ENCODE data around the gene PLCB1. TPM values are rescaled to one million over a fixed set of nuclear protein-coding genes. Genes with fewer than 3 reads are reported as not detected.

The PLCB1 gene
- total and polyA plus RNA-seq, 10 of the 15 experiments (the other 5 are each of a cell fraction or from before 2014, with no cell fraction given): 0.05 to 5.3 (median 0.17) TPM; not detected in 1

GRCh38 chr20:8406391-8406790 lies 274.3 kb downstream of the PLCB1 start:
- DNase-seq (ENCODE audit: low read depth, low spot score): no peak
- in situ Hi-C loops (cut with MboI) (no loop called here), intact Hi-C loops (cut with micrococcal nuclease; ENCODE audit: unreplicated experiment) (no loop called here)
- TF ChIP-seq EGR1 (IDR thresholded peaks at IDR 0.05; ENCODE audit: borderline replicate concordance in 1 of 2, low read depth in 2 of 2, low read length in 2 of 2) (no peak), CHD2 (IDR thresholded peaks at IDR 0.05; ENCODE audit: borderline replicate concordance, low read depth, low read length) (no peak), ETV6 (conservative IDR thresholded peaks at IDR 0.05 in 1 of 2, IDR thresholded peaks at IDR 0.05 in 1 of 2; ENCODE audit: borderline replicate concordance in 1 of 2, low read depth in 1 of 2) (no peak), HDAC2 (IDR thresholded peaks at IDR 0.05) (no peak), E2F4 (IDR thresholded peaks at IDR 0.05; ENCODE audit: low read depth, low read length) (no peak), RB1 (IDR thresholded peaks at IDR 0.05; ENCODE audit: borderline replicate concordance) (no peak), MTA3 (IDR thresholded peaks at IDR 0.05; ENCODE audit: borderline replicate concordance, low read length) (no peak), NR2C2 (IDR thresholded peaks at IDR 0.05; ENCODE audit: borderline replicate concordance, control insufficient read depth, insufficient read length, low read depth) (no peak), IKZF2 (IDR thresholded peaks at IDR 0.05) (no peak), TARDBP (IDR thresholded peaks at IDR 0.05; ENCODE audit: borderline replicate concordance) (no peak), CBX3 (IDR thresholded peaks at IDR 0.05; ENCODE audit: borderline replicate concordance, low read depth) (no peak), SMC3 (IDR thresholded peaks at IDR 0.05; ENCODE audit: borderline replicate concordance, low read length) (no peak), CTCF (IDR thresholded peaks at IDR 0.05 in 2 of 3, conservative IDR thresholded peaks at IDR 0.05 in 1 of 3; ENCODE audit: control insufficient read depth in 2 of 3, extremely low read depth in 1 of 3, insufficient read depth in 1 of 3, low read depth in 3 of 3, low read length in 3 of 3) (no peak), RCOR1 (conservative IDR thresholded peaks at IDR 0.05; ENCODE audit: low read depth, low read length) (no peak), JUNB (IDR thresholded peaks at IDR 0.05) (no peak), CEBPB (IDR thresholded peaks at IDR 0.05; ENCODE audit: borderline replicate concordance in 1 of 2, low read depth in 2 of 2, low read length in 2 of 2) (no peak), KAT2A (conservative IDR thresholded peaks at IDR 0.05; ENCODE audit: control insufficient read depth, low read depth, low read length) (no peak), RBBP5 (conservative IDR thresholded peaks at IDR 0.05) (no peak), FOS (IDR thresholded peaks at IDR 0.05; ENCODE audit: borderline replicate concordance, extremely low read depth, insufficient read length) (no peak)
- SMC1A ChIA-PET (ENCODE audit: uncharacterized antibody, unreplicated experiment): interaction anchor here (1.7 to 6.5 kb wide), 3 partner anchors 8 to 17 kb away, joined by 11 to 68 read pairs (median 13); no protein-coding TSS in a partner anchor
- no peaks in the 10 kb centered on the region for H3K36me3 ChIP-seq (ENCODE audit: control insufficient read depth in 2 of 2, insufficient read depth in 2 of 2, low read length in 1 of 2)
- no peak overlapping the region for H3K4me2 ChIP-seq (ENCODE audit: control insufficient read depth, insufficient read depth)
- H3K9ac ChIP-seq (ENCODE audit: control insufficient read depth, insufficient read depth, low read length): no peak overlapping the region
- H3K27me3 ChIP-seq (replicated peaks in 1 of 2; ENCODE audit: control insufficient read depth in 2 of 2, insufficient read depth in 2 of 2, low read length in 1 of 2): no peaks in the 10 kb centered on the region
- H3K79me2 ChIP-seq (ENCODE audit: control insufficient read depth, insufficient read depth, low read length): no peaks in the 10 kb centered on the region
- peaks cover 3% of the 10 kb centered on the region; the same call in 1 of the 2 replicates for H3K4me1 ChIP-seq (ENCODE audit: control insufficient read depth, insufficient read depth, low read length)
- ATAC-seq: no peak
- H3K4me3 ChIP-seq: no peak overlapping the region
- no peak overlapping the region for H3K27ac ChIP-seq (ENCODE audit: control insufficient read depth, insufficient read depth)
- CTCF ChIA-PET: interaction anchor here (2.1 to 3.7 kb wide), 2 partner anchors 10 to 15 kb away, joined by 11 to 24 read pairs; no protein-coding TSS in a partner anchor
- BruUV-seq (replicated peaks): no TSS peak
- no peak for FAIRE-seq
- no peaks in the 10 kb centered on the region; the same call in 1 of the 3 replicates for H3K9me3 ChIP-seq (replicated peaks; ENCODE audit: control insufficient read depth, insufficient read depth, low read length)
- no peaks in the 10 kb centered on the region for H4K20me1 ChIP-seq (ENCODE audit: control insufficient read depth, insufficient read depth)
- RAD21 ChIA-PET (ENCODE audit: unreplicated experiment): interaction anchor here (1.3 to 2.3 kb wide), 3 partner anchors 16 to 129 kb away, joined by 3 to 6 read pairs (median 3); no protein-coding TSS in a partner anchor
- no peak overlapping the region for H2AFZ ChIP-seq (ENCODE audit: control insufficient read depth, low read depth, low read length)
- POLR2A ChIA-PET: no interaction called here
- 4% methylated on average over 1 of the region's 1 CpG for WGBS (ENCODE audit: insufficient coverage, insufficient replicate concordance, low lambda C conversion rate, missing lambda C conversion rate)
